Right atrium auricular region (tissue), 2 donors: ENCODE data around the gene ID1. TPM values are rescaled to one million over a fixed set of nuclear protein-coding genes. Genes with fewer than 3 reads are reported as not detected.
"Not testable (repeated sequence)": the region's sequence is repeated elsewhere in the genome, so short reads cannot be mapped to it uniquely, and the experiment has no call there.

ENCODE experiments used
- DNase-seq: peaks from one replicate; pipeline ENCODE4 v3.0.0-alpha.2; 2019; ENCODE audit warnings: low spot score
- H3K27ac ChIP-seq, 2 donors: fragments of 200-600 bp; sonication (generic); 1 replicate in 1 of 2; 2 replicates in 1 of 2; pipeline ENCODE4 v1.5.1; 2016 to 2019
- H3K27me3 ChIP-seq, 2 donors: fragments of 200-600 bp; sonication (generic); one replicate each; pipeline versions ENCODE4 v1.5.1 to v1.6.0; 2017 to 2019
- H3K36me3 ChIP-seq: fragments of 200-600 bp; sonication (generic); one replicate; pipeline ENCODE4 v1.5.1; 2016
- H3K4me1 ChIP-seq, 2 donors: fragments of 200-600 bp; sonication (generic); one replicate each; pipeline versions ENCODE4 v1.5.1 to v1.6.0; 2017 to 2019
- H3K4me3 ChIP-seq, 2 donors: fragments of 200-600 bp; sonication (generic); 1 replicate in 1 of 2; 2 replicates in 1 of 2; pipeline ENCODE4 v1.5.1; 2017 to 2019; ENCODE audit warnings: mild to moderate bottlenecking in 1 of 2, moderate library complexity in 1 of 2
- H3K9me3 ChIP-seq, 2 donors: fragments of 200-600 bp; sonication (generic); one replicate each; pipeline ENCODE4 v1.5.1; 2019
- CTCF ChIP-seq, 2 donors: fragments of 200-600 bp; sonication (generic); IDR thresholded peaks; one replicate each; pipeline ENCODE4 v1.5.1; 2019; ENCODE audit warnings: antibody characterized with exemption in 2 of 2
- total RNA-seq, 2 donors: library from RNA; depleted of rRNA; stranded (reverse); fragments of >200 nt; gene quantifications; one replicate each; pipeline ENCODE4 v1.1.0, GENCODE V29; 2016

The ID1 gene
- total RNA-seq, 2 donors from 2014 or later = 450 to 815 TPM

- peaks cover 0 to 54% of the 10 kb centered on the region in 2 donors for H3K4me1 ChIP-seq
- H3K27ac ChIP-seq = peak overlapping the region; percentile 89 to 94
- H3K9me3 ChIP-seq = no peaks in the 10 kb centered on the region
- peaks cover 8% of the 10 kb centered on the region for H3K36me3 ChIP-seq
- no peak for TF ChIP-seq CTCF (IDR thresholded peaks at IDR 0.05)
- H3K27me3 ChIP-seq = no peaks in the 10 kb centered on the region
- no peak for DNase-seq
- peak overlapping the region; percentile 40 to 59 for H3K4me3 ChIP-seq
These were observed 32.9 kb upstream of the ID1 start for GRCh38 chr20:31572042-31572700.

GRCh38 chr20:31572701-31573554 is 32.2 kb upstream of the ID1 start:
- Histone ChIP-seq H3K4me1 (peaks cover 0 to 54% of the 10 kb centered on the region in 2 donors), H3K27ac (peak overlapping the region; percentile 89 to 94), H3K4me3 (peak overlapping the region; percentile 40 to 59), H3K9me3 (no peaks in the 10 kb centered on the region), H3K27me3 (no peaks in the 10 kb centered on the region), H3K36me3 (peaks cover 8% of the 10 kb centered on the region)
- TF ChIP-seq CTCF (IDR thresholded peaks at IDR 0.05) = no peak
- DNase-seq = peak; percentile 99

- Histone ChIP-seq H3K36me3 (peaks cover 6% of the 10 kb centered on the region), H3K4me1 (peaks cover 0 to 48% of the 10 kb centered on the region in 2 donors), H3K27me3 (no peaks in the 10 kb centered on the region), H3K27ac (peak overlapping the region; percentile 89 to 94), H3K4me3 (peak overlapping the region; percentile 40 to 59), H3K9me3 (no peaks in the 10 kb centered on the region)
- DNase-seq = no peak
- no peak for TF ChIP-seq CTCF (IDR thresholded peaks at IDR 0.05)
These were observed 31.4 kb upstream of the ID1 start for GRCh38 chr20:31573555-31574321.

GRCh38 chr20:31574986-31575385 is 30.1 kb upstream of the ID1 start:
- H3K36me3 ChIP-seq, H3K4me3 ChIP-seq, DNase-seq, H3K27me3 ChIP-seq, H3K9me3 ChIP-seq, H3K27ac ChIP-seq: not testable (repeated sequence)
- peaks cover 0 to 36% of the 10 kb centered on the region in 2 donors for H3K4me1 ChIP-seq

GRCh38 chr20:31576751-31577150 is 28.3 kb upstream of the ID1 start:
- Histone ChIP-seq H3K4me1 (peaks cover 0 to 20% of the 10 kb centered on the region in 2 donors), H3K4me3 (no peak overlapping the region), H3K27me3 (no peaks in the 10 kb centered on the region), H3K9me3 (no peaks in the 10 kb centered on the region), H3K27ac (no peak overlapping the region), H3K36me3 (no peaks in the 10 kb centered on the region)
- DNase-seq = no peak
- no peak for TF ChIP-seq CTCF (IDR thresholded peaks at IDR 0.05)

- Histone ChIP-seq H3K27me3 (no peaks in the 10 kb centered on the region), H3K9me3 (no peaks in the 10 kb centered on the region), H3K27ac (no peak overlapping the region), H3K4me1 (peaks cover 0 to 16% of the 10 kb centered on the region in 2 donors), H3K36me3 (no peaks in the 10 kb centered on the region), H3K4me3 (no peak overlapping the region)
- DNase-seq = no peak
- no peak for TF ChIP-seq CTCF (IDR thresholded peaks at IDR 0.05)
These were observed 27.9 kb upstream of the ID1 start for GRCh38 chr20:31577194-31577593.
